NK-92 treated with Interleukin-12 subunit alpha and Interleukin-12 subunit beta, amount 100 ng/mL, for 24 hours (cell line): ENCODE results near the gene MAP4K2.

Experiments used
- DNase-seq: peaks from one replicate; lab custom pipeline; 2025; lab: John Stamatoyannopoulos, UW

Gene MAP4K2

DNA sequence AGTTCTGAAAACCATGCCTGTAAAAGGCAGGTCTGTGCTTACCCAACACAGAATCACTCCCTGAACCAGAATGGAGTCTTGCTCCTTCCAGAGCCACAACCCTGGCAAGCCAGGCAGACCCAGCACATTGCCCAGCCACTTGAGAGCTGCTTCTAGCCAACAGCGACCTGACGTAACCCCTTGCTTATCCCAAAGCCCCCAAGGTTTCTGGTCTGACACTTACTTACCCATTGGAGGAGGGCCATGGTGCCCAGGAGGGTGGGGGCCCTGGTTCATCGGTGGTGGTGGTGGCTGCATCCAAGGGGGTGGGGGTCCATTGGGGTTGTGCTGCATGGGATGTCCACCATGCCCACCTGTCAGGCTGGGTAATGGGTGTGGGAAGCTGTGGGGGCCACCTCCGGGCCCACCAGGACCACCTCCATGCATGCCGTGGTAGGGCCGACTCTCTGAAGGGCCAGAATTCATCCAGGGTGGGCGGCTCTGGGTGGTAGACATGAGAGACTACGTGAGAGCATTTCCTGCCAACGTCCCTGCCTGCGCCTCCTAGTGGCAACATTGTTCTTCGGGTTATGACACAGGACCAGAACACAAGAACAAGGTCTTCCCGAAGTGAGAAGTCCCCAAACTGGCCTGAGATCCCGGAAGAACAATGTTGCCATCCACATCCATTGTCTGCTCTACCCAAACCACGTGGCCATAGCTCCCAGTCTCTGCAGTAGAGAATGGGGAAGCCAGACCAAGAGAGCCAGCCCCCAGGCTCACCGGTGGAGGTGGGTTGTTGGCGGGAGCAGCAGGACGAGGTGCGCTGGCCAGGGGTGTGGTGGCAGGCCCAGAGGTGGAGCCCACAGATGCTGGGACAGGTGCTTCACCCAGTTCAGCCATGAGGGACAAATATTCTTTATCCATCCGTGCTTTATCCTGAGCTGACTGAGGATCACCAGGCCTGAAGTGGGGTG, 35.4 kb downstream of the MAP4K2 start:
- DNase-seq, result peak; percentile 35

DNA sequence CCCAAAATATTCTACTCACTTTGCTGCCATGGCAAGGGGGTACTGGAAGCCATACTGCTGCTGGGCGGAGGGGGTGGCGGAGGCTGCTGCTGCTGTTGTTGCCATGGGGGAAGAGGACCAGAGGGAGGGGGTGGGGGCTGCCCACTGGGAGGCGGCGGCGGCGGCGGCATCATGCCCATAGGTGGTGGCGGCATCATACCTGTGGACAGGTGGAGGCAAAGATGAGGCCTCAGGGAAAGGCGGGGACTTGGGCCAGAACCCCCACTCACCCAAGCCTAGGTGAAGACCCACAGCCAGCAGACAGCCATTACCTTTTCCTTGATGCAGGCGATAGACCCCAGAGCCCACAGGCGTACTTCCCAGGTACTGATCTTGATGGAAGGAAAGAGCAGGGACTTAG, 36.1 kb downstream of the MAP4K2 start:
- no peak for DNase-seq

GRCh38 chr11:64765851-64766665, 37.0 kb downstream of the MAP4K2 start:
- DNase-seq, result no peak

- no peak for DNase-seq
Measured at GRCh38 chr11:64765291-64765850, 37.6 kb downstream of the MAP4K2 start.

- DNase-seq, result no peak
Measured at GRCh38 chr11:64764753-64765152, 38.3 kb downstream of the MAP4K2 start.

DNA sequence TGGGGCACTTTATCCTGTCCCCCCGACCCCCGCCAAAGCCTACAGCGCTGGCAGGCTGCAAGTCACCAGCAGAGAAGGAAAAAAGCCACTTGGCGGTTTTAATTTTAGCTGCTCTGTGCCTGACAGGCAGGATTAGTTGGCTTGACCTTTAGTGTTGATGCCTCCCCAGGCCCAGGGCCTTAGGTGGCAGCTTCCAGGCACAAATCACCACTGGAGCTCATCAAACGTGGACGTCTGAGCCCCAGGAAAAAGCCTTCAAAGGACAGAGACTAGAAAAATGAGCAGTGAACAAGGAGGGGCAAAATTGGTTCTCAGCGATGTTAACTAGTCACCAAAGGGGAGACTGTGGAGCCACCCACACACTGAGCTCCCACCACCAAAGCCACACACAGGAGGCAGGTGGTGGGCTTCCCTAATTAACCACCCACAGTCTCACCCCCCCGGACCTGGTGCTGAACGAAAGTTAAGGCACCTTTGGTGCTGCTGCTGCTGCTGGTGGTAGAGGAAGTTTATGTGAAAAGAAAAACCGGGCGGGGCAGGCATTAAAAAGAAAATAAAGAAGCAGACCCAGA, 38.9 kb downstream of the MAP4K2 start:
- no peak for DNase-seq

- no peak for DNase-seq
Measured at GRCh38 chr11:64763526-64764039, 39.4 kb downstream of the MAP4K2 start.

- DNase-seq, result no peak
Measured at GRCh38 chr11:64762674-64763525, 40.1 kb downstream of the MAP4K2 start.

DNA sequence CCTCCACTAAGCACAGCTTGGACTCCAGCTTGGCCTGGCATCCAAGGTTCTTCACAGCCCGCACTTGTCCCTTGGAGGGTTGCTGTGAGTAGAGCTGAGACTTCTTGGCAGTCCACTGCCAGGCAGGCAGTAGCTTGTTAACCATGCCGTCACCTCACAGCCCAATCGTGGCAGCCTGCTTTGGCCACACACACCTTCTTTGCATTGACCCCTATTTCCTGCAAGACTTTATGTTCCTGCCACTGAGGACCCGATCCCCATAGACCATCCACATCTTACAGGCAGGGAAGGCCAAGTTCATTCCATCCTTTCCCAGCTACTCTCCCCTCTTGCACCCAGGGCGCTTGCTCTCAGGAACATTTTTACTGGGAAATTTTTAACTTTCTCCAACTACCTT, 40.7 kb downstream of the MAP4K2 start:
- DNase-seq, result no peak

DNA sequence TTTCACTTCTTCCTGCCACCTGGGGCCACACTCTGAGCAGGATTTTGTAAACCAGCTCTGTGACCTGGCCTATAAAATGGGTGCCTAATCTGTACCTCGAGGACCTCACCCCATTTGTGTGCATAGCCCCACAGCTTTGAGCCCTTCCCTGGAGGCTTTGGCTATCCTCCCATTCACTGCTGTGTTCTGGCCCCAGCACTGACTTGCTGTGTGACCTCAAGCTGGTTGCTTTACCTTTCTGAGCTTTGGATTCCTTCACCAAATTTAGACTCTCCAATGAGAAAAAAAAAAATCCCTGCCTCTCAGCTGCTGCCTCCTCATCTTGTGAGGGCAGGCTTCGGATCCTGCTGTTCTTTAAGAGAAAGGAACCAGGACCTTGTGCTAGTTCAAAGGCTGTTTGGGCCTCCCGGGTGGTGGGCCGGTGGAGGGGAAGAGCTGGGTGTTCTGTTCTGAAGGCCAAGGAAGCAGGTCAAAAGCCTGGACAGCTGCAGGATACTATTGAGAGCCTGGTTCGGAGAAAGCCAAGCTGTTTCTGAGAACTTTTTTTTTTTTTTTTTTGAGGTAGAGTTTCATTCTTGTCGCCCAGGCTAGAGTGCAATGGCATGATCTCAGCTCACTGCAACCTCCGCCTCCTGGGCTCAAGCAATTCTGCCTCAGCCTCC, 42.1 kb downstream of the MAP4K2 start:
- DNase-seq, result no peak

DNA sequence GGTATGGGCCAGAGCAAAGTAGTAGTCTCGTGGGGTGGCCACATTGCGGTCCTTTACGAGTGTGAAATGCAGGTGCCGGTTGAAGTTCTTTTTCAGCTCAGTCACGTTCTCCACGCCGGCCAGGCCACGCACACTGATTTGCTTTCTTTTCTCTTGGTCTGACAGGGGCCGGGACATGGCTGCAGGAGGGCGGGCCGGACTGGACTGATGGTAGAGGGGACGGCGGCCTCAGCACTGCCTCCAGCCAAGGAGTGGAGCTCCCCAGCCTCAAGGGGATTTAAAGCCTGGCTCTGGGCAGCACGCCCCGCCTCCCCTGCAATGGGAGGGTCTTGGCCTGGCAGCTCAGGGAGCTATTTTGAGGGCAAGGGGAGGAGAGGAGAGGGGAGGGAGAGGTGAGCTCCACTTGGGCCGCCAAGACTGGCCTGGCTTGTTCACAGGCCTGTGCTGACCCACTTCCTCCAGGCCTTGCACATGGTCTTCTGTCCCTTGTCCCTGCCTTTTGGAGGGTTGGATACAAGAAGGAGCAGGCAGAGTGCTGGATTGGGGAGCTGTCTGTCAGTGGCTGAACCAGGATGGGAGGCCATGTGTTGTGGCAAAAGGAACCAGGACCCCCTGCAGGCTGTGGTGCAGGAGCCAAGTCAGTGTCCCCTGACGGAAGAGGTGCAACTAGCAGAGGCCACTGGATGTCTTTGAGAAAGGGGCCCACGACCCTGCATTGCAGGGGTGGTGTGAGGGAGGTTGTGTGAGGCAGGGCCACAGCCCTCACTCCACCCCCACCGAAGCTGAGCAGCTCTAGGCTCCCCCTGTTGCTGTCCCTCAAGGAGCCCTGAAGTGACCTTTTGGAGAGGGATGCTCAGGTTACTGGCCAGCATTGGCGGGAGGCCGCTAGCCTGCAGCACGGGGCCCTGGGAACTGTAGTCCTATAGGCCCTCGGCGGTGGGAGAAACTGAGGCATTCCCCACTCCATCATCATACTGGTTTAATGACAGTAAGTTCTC, 43.0 kb downstream of the MAP4K2 start, which contains the start of gene PYGM:
Gene PYGM (minus strand): TSS at position 253 of the 998 bp plus-strand sequence. CDS start 76 bp downstream, at position 177.
- no peak for DNase-seq

- DNase-seq, result no peak
Measured at GRCh38 chr11:64759131-64759721, 43.8 kb downstream of the MAP4K2 start.

DNA sequence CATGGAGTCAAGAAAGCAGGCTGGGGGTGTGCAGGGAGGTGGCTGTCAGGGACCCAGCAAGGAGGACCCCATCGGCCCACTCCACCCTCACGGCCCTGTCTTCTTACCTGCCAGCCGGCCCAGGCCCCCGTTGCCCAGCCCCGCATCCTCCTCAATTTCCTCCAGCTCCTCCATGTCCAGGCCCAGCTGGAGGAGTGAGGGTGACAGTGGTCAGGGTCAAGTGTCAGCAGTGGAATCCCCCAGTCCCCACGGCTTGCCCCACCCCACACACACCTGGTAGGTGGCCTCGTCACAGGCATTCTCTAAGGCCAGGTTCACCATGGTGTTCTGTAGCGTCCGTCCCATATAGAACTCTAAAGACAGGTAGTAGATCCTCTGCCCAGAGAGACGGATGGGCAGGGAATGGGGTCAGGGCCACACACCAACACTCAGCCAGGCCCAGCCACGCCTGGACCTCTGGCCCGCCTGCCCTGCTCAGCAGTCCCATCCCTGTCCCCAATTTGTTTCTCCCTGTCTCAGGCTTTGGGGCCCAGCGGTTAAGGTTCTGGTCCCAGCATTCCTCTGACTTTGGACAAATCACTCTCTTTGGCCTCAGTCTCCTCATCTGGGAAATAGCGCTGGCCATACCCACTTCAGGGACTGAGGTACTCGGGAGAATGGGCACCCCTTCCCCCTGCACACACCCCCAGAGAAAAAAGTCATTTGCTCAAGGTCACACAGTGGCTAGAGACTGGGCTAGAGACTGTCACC, 44.5 kb downstream of the MAP4K2 start:
- DNase-seq, result no peak

- DNase-seq, result no peak
Measured at GRCh38 chr11:64757549-64758329, 45.3 kb downstream of the MAP4K2 start.

- DNase-seq, result no peak
Measured at GRCh38 chr11:64755681-64756361, 47.2 kb downstream of the MAP4K2 start.

- DNase-seq, result no peak
Measured at GRCh38 chr11:64754919-64755662, 47.9 kb downstream of the MAP4K2 start.
